Activated effector memory CD4-positive, alpha-beta T cell treated with Interleukin-2 at 50 U/mL for 16 hours (primary cell): Measurements from ENCODE around the gene CCDC188.

Experiments
- DNase-seq: peaks from one replicate; pipeline ENCODE4 v3.0.0-alpha.2; 2020

The CCDC188 gene

DNA sequence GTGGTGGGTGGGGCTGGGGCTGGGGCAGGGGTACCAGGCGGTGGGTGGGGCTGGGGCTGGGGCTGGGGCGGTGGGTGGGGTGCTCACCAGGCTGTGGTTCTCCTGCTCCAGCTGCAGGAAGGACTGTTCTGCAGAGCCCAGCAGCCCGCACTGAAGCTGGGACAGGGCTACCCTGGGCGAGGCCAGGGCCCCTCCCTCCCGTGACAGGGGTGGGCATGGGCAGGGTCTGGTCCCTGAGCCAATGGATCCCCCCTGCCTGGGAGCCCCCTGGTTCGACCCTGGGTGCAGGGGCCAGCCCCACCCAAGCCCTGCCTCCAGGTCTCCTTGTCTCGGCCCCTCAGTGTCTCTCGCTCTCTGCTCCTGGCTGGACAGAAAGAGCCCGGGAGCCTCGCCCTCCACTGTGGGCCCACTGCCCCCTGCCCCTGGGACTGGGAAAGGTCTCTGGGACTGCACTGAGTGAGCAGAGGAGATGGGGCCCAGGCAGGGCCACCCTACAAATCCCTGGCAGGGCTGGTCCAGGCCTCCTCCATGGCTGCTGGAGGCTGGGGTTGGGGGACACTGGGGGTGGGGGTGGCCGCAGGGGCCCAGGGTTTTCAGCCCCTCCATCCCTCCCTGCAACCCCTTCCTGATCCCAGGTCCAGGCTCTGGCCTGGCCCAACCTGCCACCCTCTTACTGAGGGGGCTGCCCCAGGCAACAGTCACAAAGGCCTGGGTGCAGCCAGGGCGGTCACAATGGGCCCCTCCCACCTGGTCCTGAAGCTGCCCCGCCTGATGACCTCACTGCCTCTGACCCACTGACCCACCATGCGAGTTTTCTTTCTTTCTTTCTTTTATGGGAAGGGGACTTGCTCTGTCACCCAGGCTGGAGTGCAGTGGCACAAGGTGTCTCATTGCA is at the start of gene CCDC188:
CCDC188 (minus strand) TSS at position 675 of the 895 bp plus-strand sequence; CDS start at position 606, 69 bp downstream.
- no peak for DNase-seq

DNA sequence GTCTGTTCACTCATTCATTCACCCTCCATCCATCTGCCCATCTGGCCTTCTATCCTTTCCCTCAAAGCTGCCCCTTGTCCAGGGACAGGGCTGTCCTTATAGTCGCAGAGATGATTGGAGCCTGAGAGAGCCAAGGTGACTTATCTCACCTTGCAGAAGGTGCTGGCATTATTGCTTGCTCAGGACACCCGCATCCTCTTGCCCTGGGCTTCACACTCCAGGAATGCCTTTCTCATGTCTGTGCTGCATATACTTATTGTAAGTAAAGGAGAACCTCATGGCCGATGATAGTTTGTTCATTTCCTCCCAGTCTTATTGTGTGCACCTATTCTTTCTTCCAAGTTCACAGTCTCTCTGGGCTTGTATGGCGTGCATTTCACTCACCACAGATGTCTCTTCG is 49.1 kb upstream of the CCDC188 start:
- DNase-seq, result no peak

DNA sequence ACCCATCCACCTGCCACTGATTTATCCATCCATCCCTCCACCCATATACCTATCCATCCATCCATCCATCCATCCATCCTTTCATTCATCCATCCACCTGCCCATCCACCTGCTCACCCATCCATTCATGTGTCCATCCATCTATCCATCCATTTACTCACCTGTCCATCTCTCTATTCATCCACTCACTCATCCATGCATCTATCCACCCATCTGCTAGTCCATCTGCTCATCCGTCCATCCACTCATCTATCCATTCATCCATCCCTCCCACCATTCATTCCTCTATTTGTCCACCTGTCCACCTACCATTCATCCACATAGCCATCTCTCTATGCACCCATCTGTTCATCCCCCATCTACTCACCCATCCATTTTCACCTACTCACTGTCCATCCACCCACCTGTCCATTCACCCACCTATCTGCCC is 48.6 kb upstream of the CCDC188 start:
- no peak for DNase-seq

DNA sequence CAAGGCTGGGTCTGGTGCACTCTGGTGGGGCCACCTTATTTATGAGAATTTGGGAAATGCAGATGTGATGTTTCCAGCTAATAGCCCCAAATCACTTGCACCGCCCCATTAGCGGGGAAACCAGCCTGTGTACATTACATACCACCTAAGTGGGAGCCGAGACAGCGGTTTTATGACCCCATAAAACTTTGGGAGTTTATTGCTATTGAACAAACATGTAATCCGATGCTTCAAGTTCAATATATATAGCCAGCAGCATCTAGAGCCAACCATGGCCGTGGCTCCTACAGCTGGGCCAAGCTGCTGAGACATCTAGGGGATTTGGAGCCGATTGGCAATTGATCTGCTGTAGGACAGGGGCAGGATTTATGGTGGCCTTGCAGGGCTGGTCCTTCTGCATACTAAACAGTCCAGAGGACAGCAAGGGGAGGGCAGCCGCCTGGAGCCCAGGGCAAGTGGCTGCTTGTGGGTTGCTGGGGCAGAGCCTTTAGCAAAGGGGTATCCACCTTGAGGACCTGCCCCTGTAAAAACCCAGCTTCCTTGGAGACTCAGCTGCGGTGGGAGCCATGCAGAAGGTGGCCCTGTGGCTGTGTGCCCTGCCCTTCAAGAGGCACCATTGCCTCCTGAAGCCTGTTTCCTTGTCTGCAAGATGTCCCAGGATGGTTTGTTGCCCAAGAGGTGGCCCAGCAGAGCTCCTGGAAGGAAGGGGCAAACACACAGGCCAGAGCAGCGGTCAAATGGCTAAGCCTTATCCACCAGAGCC is 47.9 kb upstream of the CCDC188 start:
- no peak for DNase-seq

DNA sequence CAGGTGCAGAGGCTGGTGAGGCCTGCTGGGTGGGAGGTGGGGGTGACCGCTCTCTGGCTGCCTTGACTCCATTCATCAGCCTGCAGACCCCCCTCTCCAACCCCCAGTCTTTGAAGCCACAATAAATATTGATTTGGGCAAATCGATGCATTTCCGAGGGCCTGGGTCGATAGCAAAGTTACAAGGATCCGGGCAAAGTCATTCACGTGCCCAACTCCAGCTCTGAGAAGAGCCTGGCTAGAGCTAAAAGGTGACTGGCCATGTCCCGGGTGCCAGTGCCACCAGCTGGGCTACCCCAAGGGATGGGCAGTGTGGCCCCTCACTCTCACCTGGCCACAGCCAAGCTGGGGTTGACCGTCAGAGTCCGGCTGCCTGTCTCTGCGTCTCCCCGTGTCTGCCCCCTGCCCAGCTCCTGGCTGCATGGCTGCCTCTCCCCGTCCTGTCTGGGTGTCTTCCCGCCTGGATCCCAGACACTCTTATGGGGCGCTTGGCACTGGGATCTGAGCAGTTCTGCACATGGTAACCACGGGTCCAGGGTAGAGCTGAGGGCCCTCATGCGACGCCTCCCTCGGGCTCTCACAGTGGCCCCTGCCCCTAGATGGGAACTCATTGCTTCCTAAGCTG is 46.7 kb upstream of the CCDC188 start:
- no peak for DNase-seq

DNA sequence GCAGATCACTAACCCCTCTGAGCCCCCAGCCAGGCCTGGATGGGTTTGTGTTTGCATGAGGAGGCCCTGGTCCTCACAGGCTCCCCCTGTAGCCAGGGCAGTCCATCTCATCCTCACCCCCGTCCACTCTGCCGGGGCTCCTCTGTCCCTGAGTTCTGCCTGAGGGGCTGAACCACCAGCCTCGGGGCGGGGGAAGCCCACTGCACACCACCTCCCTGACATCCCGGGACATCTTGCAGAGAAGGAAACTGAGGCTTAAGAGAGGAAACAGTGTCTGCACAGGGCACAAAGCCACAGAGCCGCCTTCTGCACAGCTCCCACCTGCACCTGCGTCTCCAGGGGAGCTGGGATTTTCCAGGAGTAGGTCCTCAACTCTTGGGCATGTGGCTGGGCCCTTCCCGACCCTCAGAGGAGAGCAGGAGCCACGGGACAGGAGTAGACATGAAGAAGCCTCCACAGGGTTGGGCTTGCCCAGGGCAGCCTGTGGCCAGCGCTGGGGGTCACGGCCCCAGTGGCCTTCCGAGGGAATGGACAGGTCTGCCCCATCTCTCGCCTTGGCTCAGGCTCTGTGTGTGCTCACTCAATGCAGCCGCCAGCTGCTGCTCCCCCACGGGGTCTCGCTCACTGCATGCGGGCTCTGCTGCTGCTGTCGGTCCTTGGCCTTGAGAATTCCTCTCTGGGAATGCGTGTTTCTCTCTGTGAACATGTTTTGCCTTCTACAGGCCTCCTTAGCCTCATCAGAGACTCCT is 45.4 kb upstream of the CCDC188 start:
- no peak for DNase-seq

DNA sequence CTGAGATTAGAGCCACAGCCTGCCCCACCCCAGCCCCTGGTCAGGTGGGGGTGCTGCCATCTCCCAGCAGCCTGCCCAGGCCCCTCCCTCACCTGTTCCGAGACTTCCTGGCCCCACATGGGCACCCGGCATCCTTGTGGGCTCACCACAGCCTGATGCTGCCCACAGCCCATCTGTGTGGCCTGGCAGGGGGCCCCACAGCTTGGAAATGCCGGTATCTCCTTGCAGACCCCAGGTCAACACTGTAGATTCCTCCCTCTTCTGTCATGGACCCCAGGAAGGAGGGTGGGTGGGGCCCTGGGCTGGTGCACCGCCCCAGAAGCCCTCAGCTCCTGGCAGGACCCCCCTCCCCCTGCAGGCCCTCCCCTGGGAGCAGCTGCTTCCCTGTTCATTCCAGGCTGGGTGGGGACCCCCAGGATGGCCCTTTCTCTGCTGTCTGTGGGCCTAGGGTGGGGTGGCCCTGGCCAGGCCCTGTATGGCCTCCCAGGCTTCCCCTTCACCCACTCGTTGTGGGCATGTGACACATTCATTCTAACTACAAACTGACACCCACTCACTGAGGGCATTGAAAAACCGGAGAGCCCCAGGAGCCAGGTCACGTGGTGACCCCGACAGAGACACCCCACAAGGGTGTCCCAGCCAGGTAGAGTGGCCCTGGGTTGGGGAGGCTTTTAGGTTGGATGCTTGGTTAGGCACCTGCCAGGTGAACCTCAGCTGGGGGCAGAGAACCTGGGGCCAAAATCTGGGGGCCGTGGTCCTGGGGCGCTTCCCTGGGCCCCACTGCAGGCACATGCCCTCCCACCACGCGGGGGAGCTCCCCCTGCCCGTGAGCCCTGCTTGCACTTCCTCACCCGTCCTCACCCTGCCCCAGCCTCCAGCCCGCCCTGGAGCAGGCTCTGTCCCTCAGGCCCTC is 44.1 kb upstream of the CCDC188 start:
- no peak for DNase-seq

DNA sequence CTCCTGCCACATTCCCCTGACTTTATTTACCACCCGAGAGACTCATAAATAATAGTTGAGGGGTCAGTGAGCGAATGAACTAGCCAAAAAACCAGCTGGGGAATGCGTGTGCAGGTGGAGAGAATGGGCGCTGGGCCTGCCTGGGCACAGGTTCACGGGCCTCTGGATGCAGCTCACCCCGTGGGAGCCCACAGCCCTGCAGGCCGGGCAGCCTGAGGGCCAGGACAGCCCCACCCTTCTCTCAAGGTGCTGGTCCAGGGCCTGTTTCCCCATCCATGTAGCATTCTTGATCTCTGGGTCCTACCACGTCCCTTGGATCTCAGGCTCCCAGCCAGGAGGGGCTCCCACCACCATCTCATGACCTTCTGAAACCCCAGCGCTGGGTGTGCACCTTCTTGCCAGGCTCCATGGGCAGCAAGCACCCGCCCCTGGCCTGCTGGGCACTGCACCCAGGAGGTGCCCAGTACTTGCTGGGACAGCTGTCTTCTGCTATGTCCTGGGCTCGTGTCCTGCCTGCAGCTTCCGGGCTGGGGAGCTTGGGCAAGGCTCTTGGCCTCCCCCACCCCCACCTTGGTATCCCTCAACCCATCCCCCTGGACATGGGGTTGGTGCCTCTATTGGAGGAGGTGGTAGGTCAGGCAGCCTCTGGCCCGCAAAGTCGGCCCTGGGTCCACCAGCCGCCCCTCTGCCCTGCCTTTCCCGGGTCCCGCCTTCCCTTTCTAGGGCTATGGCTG is 43.1 kb upstream of the CCDC188 start:
- DNase-seq, result no peak

DNA sequence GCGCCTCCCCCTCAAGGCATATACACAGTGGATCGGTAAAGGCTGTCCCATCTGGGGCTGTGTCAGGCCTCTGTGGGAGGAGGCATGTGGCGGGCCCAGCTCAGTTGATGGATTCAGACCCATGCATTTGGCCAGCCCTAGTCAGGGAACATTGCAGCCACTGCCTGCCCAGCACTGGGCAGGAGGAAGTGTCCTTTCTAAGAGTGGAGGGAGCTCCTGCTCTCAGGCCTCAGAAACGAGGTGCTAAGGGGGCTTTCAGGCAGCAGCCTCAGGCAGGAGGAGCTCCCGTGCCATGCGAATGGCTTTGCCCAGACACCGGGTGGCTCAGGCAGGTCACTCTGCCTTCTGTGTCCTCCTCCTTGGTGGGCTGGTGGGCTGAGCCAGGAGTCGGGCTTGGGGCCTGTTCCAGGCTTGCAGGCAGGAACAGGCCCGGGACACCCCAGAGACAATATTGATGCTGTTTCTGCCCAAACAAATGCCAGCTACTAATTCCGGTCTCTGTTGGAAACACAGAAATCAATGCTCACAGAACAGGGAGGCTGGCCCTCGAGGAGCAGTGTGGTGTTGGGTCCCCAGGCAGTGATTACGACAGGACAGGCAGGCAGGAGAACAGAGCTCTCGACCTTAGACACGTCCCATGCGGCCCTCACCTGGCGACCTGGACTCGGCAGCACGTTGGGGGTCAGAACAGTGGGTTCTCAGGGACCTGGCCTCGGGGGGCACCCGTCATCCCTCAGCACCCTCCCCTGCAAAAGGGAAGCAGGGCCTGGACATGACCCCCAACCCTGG is 42.3 kb upstream of the CCDC188 start:
- DNase-seq, result no peak

DNA sequence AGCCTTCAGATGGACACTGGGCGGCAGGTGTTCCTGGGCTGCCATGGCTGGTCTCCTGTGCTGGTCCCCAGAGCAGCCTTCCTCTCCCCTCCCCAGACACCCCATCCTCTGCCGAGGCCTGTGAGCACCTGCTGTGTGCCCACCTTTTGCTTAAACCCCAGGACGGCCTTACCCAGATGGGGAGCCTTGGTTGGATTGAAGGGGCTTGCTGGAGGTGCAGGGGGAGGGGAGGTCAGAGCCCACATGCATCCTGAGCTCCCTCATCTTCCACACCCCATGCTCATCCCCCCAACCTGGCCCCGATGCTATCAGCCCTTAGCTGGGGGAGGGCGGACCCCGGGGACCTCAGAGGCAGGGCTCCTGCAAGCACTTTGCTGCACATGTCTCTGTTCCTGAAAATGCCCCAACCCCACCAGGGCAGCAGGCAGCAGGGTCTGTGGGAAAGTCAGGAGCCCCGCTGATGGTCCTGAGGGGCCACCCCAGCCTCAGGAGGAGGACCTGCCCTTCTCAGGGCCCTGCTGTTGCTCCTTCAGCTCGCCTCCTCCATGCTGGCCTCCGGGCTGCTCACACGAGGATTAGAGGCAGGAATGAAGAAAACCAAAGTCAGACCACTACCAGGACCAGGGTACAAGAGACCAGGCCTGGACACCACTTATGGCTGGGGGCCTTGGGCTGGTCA is 41.6 kb upstream of the CCDC188 start:
- DNase-seq, result no peak

DNA sequence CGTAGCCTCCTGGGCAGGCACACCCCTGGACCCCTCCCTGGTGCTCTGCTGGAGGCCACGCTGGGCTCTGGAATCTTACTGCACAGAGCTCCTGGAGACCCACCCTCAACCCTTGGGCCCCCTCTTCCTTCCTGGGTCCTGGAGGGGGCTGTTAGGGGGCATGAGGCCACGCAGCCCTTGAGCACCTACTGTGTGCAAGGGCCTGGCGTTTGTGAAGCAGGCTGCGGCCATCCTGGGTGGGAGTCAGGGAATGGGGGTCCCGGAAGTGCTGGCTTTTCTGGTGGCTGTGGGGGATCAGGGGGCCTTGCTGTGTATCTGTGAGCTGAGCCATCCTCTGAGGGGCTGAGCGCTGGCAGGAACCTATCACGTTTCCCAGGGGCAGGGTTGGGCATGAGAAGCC is 40.9 kb upstream of the CCDC188 start:
- no peak for DNase-seq

DNA sequence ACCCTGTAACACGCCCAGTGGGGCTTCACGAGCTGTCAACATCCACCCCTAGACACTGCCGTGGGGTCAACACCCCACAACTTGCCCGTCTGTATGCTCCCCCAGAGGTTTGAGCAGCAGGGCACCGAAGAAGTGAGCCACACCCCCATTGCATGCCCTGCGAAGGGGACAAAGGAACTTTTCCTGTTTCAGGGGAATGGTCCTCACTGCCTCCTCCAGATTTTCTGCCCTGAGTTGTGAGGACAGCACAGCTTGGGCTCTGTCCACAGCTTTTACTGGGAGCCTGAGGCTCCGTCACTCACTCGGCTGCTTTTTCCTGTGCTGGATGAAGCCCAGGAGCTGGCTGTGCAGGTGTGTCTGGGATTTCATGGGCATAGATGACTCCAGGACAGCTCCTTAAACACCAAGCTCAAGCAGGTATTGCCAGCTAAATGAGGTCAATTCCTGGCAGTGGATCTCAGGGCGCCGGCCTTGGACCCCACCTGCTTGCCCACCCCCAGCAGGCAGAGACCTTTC is 40.2 kb upstream of the CCDC188 start:
- no peak for DNase-seq

DNA sequence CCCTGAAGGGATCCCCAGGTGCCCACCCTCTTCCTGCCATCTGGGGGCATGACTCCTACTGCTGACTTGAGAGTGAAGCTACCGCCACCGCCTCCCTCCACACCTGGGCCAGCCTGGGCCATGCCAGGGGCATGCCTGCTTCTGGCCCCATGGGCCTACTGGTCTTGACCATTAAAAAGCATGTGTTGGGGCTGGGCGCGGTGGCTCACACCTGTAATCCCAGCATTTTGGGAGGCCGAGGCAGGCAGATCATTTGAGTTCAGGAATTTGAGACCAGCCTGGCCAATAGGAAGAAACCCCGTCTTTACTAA is 37.7 kb upstream of the CCDC188 start:
- no peak for DNase-seq

DNA sequence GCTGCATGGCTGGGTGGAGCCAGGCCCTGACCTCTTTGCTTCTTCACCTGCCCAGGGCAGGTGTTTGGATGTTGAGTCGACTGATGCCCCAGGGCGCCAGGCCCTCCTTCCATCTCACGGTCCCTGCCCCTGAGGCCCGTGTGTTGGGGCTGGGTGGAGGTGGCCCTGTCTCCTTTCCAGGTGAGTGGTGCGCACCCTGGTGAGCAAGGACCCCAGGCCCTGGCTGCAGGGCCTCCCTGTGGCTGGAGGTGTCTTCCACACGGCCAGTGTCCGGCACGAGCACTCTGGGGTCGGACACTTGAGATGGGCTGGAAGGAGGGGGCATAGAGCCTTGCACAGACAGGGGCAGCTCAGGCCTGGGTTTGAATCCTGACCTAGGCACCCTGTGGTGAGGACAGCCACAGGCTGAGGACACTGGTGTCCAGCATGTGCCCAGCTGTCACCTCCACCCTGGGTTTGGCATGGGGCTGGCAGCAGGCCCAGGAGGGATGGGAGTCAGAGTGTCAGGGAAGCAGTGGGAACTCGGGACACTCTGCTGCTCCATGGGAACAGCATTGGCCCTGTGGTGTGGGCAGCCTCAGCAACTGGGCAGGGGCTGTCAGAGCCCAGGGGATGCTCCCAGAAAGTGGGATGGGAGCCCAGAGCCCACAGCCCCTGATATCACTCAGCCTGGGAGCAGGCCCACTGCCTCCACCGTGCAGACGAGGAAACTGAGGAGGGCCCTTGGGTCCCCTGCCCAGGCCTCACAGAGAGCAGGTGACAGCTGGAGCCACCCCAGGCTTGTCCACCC is 37.1 kb upstream of the CCDC188 start:
- no peak for DNase-seq

DNA sequence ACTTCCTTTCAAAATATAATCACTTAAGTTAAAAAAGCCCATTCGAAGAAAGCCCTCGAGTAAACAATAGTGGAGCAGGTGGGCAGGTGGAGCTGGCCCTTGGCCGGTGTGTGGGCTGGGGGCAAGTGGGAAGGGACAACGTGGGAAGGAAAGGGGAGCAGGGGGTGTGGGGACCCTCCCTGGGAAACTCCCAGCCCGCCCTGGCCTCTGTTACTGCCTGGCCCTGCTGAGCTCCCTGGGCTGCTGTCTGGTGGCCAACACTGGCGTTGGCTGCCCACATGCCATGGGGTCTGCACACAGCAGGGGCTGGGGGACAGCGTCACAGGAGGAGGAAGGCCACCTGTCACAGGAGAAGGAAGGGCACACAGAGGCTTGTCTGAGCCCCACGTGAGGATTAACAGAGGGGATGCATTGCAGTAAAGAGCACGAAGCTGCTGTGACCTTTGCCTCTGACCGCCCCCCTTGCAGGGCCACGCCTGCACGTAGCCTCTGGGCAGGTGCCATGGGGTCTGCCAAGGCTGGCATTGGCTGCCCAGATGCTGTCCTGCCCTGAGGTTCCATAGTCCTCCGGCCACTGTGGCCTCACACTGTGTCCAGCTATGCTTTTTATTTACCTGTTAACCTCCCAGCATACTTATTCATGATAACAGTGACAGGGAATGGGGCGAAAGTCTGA is 36.2 kb upstream of the CCDC188 start:
- no peak for DNase-seq

DNA sequence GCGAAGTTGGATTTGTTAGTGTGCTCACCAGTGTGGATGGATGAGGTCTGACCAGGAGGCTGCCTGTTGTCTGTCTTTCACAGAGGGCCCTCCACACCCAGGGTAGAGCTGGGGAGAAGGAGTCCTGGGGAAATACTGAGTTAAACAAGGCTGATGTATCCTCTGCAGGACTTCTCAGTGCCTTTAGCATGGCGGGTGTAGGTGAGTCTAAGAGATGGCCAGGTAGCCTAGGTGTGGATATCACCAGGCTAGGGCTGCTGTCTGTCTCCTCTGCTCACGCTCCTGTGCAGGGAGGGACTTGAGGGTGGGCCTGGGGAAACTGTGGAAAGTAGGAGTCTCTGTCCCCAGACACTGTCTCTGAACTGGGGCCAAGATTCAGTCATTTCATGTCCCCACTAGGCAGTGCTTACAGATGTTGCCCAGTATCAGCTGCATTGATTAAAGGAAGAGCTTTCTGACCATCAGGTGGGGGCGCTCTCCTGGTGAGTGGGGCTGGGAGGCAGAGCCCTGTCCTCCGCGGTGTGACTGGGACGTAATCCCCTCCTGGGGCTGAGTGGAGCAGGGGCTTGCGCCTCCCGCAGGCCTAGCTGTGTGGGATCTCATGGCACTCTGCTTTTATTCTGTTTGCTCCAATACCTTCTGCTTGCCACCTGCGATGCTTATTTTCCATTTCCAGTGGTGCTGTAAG is 35.5 kb upstream of the CCDC188 start:
- no peak for DNase-seq

DNA sequence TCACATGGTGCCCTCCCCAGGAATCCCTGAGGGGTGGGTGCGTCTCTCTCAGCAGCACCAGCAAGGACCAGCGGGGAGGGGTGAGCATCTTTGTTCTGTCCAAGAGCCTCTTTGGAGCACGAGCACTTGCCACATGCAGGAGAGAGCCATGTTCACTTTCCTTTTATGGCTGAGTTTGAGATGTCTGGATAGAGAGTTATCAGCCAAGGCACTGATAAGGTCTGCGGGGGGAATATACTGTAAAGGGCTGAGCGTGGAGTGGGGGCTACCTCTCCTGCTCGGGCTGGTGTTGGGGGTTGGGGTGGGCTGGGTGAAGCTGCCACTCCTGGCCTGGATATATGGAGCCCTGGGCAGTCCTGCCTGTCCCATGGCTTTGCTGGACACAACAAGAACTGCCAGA is 34.9 kb upstream of the CCDC188 start:
- DNase-seq, result no peak
